ENCODE measurements around the gene CERKL.

Gene CERKL

DNA sequence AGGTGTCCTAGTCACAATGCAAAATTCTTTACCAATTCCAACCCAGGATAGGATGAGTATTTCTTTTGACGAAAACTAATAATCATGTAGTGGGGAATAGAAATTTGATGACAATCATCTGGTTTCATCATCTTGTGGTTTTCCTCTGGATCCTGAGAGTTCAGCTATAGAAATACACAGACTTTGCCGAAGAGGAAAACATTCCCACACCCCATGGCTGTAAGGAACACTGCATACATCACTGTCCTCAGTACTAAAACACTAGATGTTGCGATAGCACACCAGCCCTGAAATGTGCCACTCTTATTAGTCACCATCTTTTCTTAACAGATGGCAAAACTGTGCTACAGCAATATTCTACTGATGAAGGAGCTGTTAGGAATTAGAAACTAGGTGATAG is 29.4 kb downstream of the CERKL start:
- Mint-ChIP-seq H3K36me3 (ENCODE audit: low read depth) (no peaks in the 10 kb centered on the region), H3K4me3 (no peak overlapping the region), H3K4me1 (no peaks in the 10 kb centered on the region), H3K27me3 (ENCODE audit: low read depth) (peaks cover 19% of the 10 kb centered on the region), H3K27ac (no peak overlapping the region), H3K9me3 (no peaks in the 10 kb centered on the region)
- no peak for TF ChIP-seq CTCF (IDR thresholded peaks at IDR 0.05; ENCODE audit: unreplicated experiment in 3 of 3)

GRCh38 chr2:181626671-181627070 is 30.2 kb downstream of the CERKL start:
- no peak overlapping the region for H3K4me3 Mint-ChIP-seq
- H3K4me1 Mint-ChIP-seq: no peaks in the 10 kb centered on the region
- no peak overlapping the region for H3K27ac Mint-ChIP-seq

DNA sequence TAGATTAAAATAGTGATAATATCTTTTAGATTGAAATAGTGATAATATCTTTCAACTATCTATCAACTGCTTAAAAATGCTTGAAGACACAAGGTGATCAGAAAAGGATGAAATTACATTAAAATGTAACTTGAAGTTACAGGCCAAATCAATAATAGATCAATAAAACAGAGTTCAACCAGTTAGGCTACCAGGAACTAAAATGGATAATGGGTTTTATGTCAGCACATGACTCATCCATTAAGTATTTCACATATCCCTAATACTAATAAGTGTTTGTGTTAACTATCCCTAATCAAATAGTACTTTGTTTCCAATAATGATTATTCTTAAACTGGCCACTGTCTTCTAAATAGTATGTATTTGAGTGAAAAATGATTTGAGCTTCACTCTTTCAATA is 33.7 kb downstream of the CERKL start:
- Mint-ChIP-seq H3K4me1 (no peaks in the 10 kb centered on the region), H3K27ac (no peak overlapping the region), H3K36me3 (ENCODE audit: low read depth) (no peaks in the 10 kb centered on the region), H3K9me3 (peaks cover 5% of the 10 kb centered on the region), H3K27me3 (ENCODE audit: low read depth) (peaks cover 19% of the 10 kb centered on the region), H3K4me3 (no peak overlapping the region)
- no peak for TF ChIP-seq CTCF (IDR thresholded peaks at IDR 0.05; ENCODE audit: unreplicated experiment in 3 of 3)

More at GRCh38 chr2:181626671-181627070, 30.2 kb downstream of the CERKL start:
- Mint-ChIP-seq H3K27me3 (ENCODE audit: low read depth) (peaks cover 19% of the 10 kb centered on the region), H3K9me3 (no peaks in the 10 kb centered on the region), H3K36me3 (ENCODE audit: low read depth) (no peaks in the 10 kb centered on the region)
- no peak for TF ChIP-seq CTCF (IDR thresholded peaks at IDR 0.05; ENCODE audit: unreplicated experiment in 3 of 3)

GRCh38 chr2:181621779-181622490 is 35.0 kb downstream of the CERKL start:
- no peak overlapping the region for H3K27ac Mint-ChIP-seq
- no peak for TF ChIP-seq CTCF (IDR thresholded peaks at IDR 0.05; ENCODE audit: unreplicated experiment in 3 of 3)
- H3K4me1 Mint-ChIP-seq: no peaks in the 10 kb centered on the region
- no peaks in the 10 kb centered on the region for H3K36me3 Mint-ChIP-seq (ENCODE audit: low read depth)
- H3K4me3 Mint-ChIP-seq: no peak overlapping the region
- peaks cover 16% of the 10 kb centered on the region for H3K27me3 Mint-ChIP-seq (ENCODE audit: low read depth)
- peaks cover 5% of the 10 kb centered on the region for H3K9me3 Mint-ChIP-seq

- H3K4me3 Mint-ChIP-seq: no peak overlapping the region
- H3K27ac Mint-ChIP-seq: peak overlapping the region in 1 of 3 experiments; percentile 58
- no peaks in the 10 kb centered on the region for H3K36me3 Mint-ChIP-seq (ENCODE audit: low read depth)
- H3K27me3 Mint-ChIP-seq (ENCODE audit: low read depth): peaks cover 1% of the 10 kb centered on the region
- peaks cover 7% of the 10 kb centered on the region for H3K4me1 Mint-ChIP-seq
- peaks cover 5% of the 10 kb centered on the region for H3K9me3 Mint-ChIP-seq
- no peak for TF ChIP-seq CTCF (IDR thresholded peaks at IDR 0.05; ENCODE audit: unreplicated experiment in 3 of 3)
Observed at GRCh38 chr2:181619516-181619915, 37.4 kb downstream of the CERKL start.

- no peaks in the 10 kb centered on the region for H3K27me3 Mint-ChIP-seq (ENCODE audit: low read depth)
- H3K9me3 Mint-ChIP-seq: peaks cover 5% of the 10 kb centered on the region
- no peaks in the 10 kb centered on the region for H3K36me3 Mint-ChIP-seq (ENCODE audit: low read depth)
- no peak for TF ChIP-seq CTCF (IDR thresholded peaks at IDR 0.05; ENCODE audit: unreplicated experiment in 3 of 3)
- H3K4me3 Mint-ChIP-seq: no peak overlapping the region
- H3K4me1 Mint-ChIP-seq: peaks cover 7% of the 10 kb centered on the region
- H3K27ac Mint-ChIP-seq: no peak overlapping the region
Observed at GRCh38 chr2:181616715-181617114, 40.2 kb downstream of the CERKL start.
